VCaP (cell line): Measurements from ENCODE around the gene ATP1A3.
A peak's percentile ranks its signal among the peaks of the same experiment; 100 is the strongest.

Experiments used
- H3K27ac ChIP-seq: fragments of 450-650 bp; 2 replicates; pipeline ENCODE4 v1.5.1; 2017
- TF ChIP-seq, protein P1 (sequence below): fragments of 450-650 bp; conservative IDR thresholded peaks from 2 replicates; pipeline ENCODE4 v1.5.1; 2017; ENCODE audit warnings: mild to moderate bottlenecking, moderate library complexity

Gene ATP1A3

DNA sequence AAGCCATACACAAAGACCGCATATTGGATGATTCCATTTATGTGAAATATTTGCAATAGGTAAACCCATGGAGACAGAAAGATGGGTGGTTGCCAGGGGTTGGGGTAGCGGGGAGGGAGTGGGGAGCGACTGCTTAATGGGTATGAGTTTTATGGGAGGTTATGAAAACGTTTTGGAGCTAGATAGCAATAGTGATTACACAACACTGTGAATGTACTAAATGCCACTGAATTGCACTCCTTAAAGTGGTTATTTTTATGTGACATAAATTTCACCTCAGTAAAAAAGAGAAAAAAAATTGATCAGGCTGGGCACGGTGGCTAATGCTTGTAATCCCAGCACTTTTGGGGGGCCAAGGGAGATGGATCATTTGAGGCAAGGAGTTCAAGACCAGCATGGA, 39.4 kb upstream of the ATP1A3 start:
- TF ChIP-seq, protein P1, sequence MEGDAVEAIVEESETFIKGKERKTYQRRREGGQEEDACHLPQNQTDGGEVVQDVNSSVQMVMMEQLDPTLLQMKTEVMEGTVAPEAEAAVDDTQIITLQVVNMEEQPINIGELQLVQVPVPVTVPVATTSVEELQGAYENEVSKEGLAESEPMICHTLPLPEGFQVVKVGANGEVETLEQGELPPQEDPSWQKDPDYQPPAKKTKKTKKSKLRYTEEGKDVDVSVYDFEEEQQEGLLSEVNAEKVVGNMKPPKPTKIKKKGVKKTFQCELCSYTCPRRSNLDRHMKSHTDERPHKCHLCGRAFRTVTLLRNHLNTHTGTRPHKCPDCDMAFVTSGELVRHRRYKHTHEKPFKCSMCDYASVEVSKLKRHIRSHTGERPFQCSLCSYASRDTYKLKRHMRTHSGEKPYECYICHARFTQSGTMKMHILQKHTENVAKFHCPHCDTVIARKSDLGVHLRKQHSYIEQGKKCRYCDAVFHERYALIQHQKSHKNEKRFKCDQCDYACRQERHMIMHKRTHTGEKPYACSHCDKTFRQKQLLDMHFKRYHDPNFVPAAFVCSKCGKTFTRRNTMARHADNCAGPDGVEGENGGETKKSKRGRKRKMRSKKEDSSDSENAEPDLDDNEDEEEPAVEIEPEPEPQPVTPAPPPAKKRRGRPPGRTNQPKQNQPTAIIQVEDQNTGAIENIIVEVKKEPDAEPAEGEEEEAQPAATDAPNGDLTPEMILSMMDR: no peak
- no peak overlapping the region for H3K27ac ChIP-seq

DNA sequence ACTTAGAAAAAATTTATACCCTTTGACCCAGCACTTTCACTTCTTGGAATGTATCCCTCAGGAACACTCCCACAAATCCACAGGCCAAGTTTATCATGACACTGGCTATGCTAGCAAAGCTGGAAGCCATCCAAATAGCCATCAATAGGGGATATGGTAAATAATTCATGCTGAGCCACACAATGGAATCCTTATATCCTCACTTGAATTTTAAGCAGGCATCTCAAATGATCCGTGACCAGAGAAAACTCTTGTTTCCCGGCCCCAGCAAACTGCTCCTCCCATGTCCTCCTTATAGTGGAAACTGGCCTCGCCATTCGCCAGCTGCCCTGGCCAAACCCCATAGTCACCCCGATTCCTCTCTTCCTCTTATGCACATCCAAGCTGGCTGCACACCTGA, 38.4 kb upstream of the ATP1A3 start:
- TF ChIP-seq, protein P1: no peak
- H3K27ac ChIP-seq: no peak overlapping the region

DNA sequence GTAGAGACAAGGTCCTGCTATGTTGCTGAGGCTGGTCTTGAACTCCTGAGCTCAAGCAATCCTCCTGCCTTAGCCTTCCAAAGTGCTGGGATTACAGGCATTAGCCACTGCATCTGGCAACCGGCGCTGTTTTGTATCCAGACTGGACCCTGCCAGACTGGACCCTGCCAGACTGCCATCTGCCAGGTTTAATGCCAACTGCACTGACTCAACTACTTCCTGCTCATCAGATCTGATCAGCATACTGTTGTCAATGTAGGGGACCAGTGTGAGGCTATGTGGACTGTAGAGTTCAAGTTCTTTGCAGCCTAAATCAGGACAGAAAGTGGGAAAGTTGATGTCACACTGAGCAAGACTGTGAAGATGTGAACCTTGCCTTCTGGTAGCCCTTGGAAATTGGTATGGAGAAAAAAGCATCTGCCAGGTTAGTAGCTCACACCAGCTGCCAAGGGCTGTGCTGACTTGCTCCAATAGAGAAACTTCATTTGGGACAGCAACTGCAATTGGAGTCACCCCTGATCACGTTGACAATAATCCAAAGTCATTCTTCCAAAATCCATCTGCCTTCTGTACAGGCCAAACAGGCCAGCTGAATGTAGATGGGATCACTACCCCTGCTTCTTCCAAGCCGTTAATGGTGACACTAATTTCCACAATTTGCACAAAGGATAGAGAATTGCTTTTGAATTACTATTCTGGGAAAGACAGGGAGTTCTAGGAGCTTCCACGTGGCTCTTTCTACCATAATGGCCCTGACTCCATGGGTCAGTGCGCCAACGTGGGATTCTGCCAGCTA, 36.8 kb upstream of the ATP1A3 start:
- TF ChIP-seq, protein P1: no peak

DNA sequence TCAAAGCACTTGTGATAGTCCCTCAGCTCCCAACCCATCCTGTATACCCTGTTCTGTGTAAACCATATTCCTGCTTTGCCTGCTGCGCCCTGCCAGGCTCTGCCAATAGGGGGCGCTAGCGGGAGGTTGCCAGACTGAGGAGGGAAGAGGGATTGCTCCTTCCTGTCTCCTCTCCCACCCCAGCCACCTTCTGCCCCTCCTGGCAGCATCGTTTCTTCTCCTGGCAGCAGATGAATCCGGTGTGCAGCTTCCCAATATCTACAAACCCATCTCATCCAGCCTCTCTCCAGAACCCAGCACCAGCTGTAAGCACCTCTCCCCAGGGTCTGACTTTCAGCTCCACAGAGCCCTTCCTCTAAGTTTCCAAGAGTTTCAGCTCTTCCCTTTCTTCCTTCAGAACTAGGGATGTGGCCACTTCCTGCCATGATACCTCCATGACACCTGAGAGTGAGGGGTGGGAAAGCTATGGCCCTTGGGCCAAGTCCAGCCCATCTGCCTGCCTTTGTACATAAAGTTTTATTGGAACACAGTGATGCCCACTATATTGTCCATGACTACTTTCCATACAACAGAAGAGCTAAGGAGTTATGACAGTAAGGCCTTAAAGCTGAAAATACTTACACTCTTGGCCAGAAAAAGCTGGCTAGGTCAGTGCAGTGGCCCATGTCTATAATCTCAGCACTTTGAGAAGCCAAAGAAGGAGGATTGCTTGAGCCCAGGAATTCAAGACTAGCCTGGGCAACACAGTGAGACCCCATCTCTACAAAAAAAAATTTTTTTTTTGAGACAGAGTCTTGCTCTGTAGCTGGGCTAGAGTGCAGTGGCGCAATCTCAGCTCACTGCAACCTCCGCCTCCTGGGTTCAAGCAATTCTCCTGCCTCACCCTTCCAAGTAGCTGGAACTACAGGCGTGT, 34.5 kb upstream of the ATP1A3 start:
- H3K27ac ChIP-seq: no peak overlapping the region
- TF ChIP-seq, protein P1: peak; percentile 24

More for the DNA sequence above, 36.8 kb upstream of the ATP1A3 start:
- H3K27ac ChIP-seq: no peak overlapping the region

DNA sequence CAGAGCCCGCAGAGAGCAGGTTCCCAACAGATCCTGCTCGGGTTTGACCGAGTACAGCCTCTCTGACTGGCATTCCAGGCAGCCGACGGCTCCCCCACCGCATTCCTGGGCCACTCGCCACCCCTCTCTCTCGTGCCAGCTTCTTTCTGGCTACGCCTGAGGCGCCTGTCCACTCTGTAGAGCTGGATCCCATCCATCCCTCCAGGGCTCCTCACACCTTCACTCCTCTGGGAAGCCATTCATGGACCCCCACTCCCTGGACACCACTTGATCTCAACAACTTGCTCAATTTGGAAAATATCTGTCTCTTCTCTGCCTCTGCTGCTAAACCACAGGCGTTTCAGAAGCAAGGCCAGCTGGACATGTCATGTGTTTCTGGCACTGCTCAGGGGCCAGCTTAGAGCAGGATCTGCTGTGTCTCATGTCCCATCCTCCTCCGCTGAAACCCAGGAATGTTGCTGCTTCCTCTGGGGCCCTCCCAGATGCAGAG, 30.6 kb upstream of the ATP1A3 start:
- TF ChIP-seq, protein P1: no peak

DNA sequence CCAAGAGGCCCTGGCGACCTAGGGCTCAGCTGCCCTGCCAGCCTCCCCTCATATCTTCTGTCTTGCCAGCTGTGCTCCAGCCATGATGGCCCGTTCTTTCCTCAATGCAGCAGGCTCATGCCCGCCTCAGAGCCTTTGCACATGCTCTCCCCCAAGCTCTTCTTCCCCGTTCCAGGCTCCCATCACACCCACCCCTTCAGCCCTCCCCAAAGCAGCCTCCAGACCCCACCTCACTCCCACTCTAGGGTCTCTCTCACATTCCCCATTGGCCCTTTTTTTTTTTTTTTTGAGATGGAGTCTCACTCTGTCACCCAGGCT, 29.9 kb upstream of the ATP1A3 start:
- no peak overlapping the region for H3K27ac ChIP-seq
- TF ChIP-seq, protein P1: no peak

More for the DNA sequence above, 30.6 kb upstream of the ATP1A3 start:
- H3K27ac ChIP-seq: no peak overlapping the region

DNA sequence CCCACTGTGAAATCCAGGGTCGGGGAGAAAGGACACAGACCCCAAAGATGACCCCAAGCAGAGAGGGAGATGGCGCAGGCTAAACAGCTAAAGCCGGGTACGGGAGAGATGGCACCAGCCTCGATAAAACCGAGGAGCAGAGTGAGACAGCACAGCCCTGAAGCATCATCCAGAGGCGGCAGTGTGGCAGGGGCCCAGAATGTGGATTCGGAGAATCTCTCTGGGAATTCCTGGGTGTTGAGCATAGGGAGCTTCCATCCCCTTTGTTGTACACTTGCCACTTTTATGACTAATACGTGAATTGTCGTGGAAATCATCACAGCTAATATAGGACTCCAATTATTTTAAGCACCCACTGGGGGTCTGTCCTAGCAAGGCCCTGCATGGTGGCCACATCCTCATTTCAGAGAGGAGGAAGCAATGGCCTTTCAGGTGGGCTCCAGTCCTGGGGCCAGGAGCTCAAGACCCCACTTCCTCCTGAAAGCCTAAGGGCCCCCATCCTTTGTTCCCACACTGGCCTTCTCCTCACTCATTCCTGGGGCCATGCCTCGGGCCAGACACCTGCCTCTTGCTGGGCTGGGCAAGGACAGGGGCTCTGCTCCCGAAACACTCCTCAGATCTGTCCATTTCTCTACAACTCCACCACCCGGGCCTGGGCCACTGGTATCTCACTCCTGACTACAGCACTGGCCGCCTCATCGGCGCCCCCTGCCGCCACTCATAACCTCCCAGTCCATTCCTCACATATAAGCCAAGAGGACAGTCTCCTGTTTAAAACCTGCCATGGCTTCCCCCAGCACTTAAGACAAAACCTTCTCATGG, 29.3 kb upstream of the ATP1A3 start:
- no peak overlapping the region for H3K27ac ChIP-seq
- TF ChIP-seq, protein P1: no peak; the same call in 1 of the 2 replicates
